ENCODE measurements around the gene CDC14A.

GRCh38 chr1:100305954-100306353 is 46.4 kb upstream of the CDC14A start:
- TF ChIP-seq, protein P1, sequence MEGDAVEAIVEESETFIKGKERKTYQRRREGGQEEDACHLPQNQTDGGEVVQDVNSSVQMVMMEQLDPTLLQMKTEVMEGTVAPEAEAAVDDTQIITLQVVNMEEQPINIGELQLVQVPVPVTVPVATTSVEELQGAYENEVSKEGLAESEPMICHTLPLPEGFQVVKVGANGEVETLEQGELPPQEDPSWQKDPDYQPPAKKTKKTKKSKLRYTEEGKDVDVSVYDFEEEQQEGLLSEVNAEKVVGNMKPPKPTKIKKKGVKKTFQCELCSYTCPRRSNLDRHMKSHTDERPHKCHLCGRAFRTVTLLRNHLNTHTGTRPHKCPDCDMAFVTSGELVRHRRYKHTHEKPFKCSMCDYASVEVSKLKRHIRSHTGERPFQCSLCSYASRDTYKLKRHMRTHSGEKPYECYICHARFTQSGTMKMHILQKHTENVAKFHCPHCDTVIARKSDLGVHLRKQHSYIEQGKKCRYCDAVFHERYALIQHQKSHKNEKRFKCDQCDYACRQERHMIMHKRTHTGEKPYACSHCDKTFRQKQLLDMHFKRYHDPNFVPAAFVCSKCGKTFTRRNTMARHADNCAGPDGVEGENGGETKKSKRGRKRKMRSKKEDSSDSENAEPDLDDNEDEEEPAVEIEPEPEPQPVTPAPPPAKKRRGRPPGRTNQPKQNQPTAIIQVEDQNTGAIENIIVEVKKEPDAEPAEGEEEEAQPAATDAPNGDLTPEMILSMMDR (conservative IDR thresholded peaks at IDR 0.05 in 1 of 2, IDR thresholded peaks at IDR 0.05 in 1 of 2; ENCODE audit: low read depth in 1 of 2, low read length in 2 of 2) = no peak
- no peak for TF ChIP-seq EZH2 (IDR thresholded peaks at IDR 0.05; ENCODE audit: low read length, missing control alignments)

Data from fibroblast of lung (primary cell).